Liver (tissue), 9 donors: Measurements from ENCODE around the gene DNMT1. TPM values are rescaled to one million over a fixed set of nuclear protein-coding genes. Genes with fewer than 3 reads are reported as not detected.
A peak's percentile ranks its signal among the peaks of the same experiment; 100 is the strongest.

ENCODE experiments used
- DNase-seq: peaks from one replicate; pipeline ENCODE4 v3.0.0-alpha.2; 2017; ENCODE audit warnings: low spot score
- H3K27ac ChIP-seq, 2 donors: one replicate each; pipeline ENCODE4 v1.7.0; 2013; ENCODE audit warnings: inconsistent platforms in 2 of 2, low read length in 2 of 2, control low read depth in 1 of 2, low read depth in 1 of 2, mild to moderate bottlenecking in 1 of 2
- H3K27me3 ChIP-seq, 4 donors: one replicate each; pipeline versions ENCODE4 v1.6.1 to v1.7.0; 2013; ENCODE audit warnings: low read length in 3 of 4, inconsistent platforms in 1 of 4, mild to moderate bottlenecking in 1 of 4, moderate library complexity in 1 of 4; ENCODE audit not compliant: control insufficient read depth in 4 of 4, insufficient read depth in 4 of 4
- H3K36me3 ChIP-seq, 4 donors: one replicate each; pipeline versions ENCODE4 v1.6.1 to v1.7.0; 2013; ENCODE audit warnings: low read length in 3 of 4, mild to moderate bottlenecking in 3 of 4, low read depth in 1 of 4, moderate library complexity in 1 of 4; ENCODE audit not compliant: control insufficient read depth in 4 of 4, insufficient read depth in 3 of 4
- H3K4me1 ChIP-seq, 4 donors: one replicate each; pipeline versions ENCODE4 v1.6.1 to v1.7.0; 2013; ENCODE audit warnings: low read length in 3 of 4, mild to moderate bottlenecking in 3 of 4, moderate library complexity in 1 of 4; ENCODE audit not compliant: control insufficient read depth in 4 of 4, insufficient read depth in 4 of 4
- H3K4me3 ChIP-seq, 3 donors: one replicate each; pipeline versions ENCODE4 v1.6.1 to v1.7.0; 2013; ENCODE audit warnings: low read length in 3 of 3, control low read depth in 1 of 3, low read depth in 1 of 3, mild to moderate bottlenecking in 1 of 3
- H3K9ac ChIP-seq, 2 donors: one replicate each; pipeline ENCODE4 v1.7.0; 2013; ENCODE audit warnings: low read length in 2 of 2, mild to moderate bottlenecking in 2 of 2, moderate library complexity in 2 of 2, control low read depth in 1 of 2, low read depth in 1 of 2
- H3K9me3 ChIP-seq, 4 donors: one replicate each; pipeline versions ENCODE4 v1.6.1 to v1.7.0; 2013; ENCODE audit warnings: low read length in 3 of 4; ENCODE audit not compliant: control insufficient read depth in 4 of 4
- EGR1 ChIP-seq, 2 donors: IDR thresholded peaks; 2 replicates each; pipeline ENCODE4 v1.6.1; 2016 to 2018; ENCODE audit warnings: antibody characterized with exemption in 2 of 2, low read depth in 2 of 2
- FOXA1 ChIP-seq: IDR thresholded peaks from 2 replicates; pipeline ENCODE4 v1.6.1; 2016; ENCODE audit warnings: antibody characterized with exemption
- FOXA2 ChIP-seq: IDR thresholded peaks from 2 replicates; pipeline ENCODE4 v1.6.1; 2016; ENCODE audit warnings: antibody characterized with exemption
- HNF4A ChIP-seq, 2 donors: conservative IDR thresholded peaks; 2 replicates each; pipeline ENCODE4 v1.6.1; 2016; ENCODE audit warnings: antibody characterized with exemption in 2 of 2, mild to moderate bottlenecking in 2 of 2
- NR2F2 ChIP-seq: IDR thresholded peaks from 2 replicates; pipeline ENCODE4 v1.6.1; 2016; ENCODE audit warnings: antibody characterized with exemption
- RXRA ChIP-seq, 2 donors: IDR thresholded peaks; 2 replicates each; pipeline ENCODE4 v1.6.1; 2017 to 2018; ENCODE audit warnings: antibody characterized with exemption in 2 of 2, mild to moderate bottlenecking in 1 of 2
- SP1 ChIP-seq: IDR thresholded peaks from 2 replicates; pipeline ENCODE4 v1.6.1; 2018; ENCODE audit warnings: antibody characterized with exemption, mild to moderate bottlenecking
- TAF1 ChIP-seq: conservative IDR thresholded peaks from 2 replicates; pipeline ENCODE4 v1.6.1; 2016; ENCODE audit warnings: antibody characterized with exemption, mild to moderate bottlenecking
- YY1 ChIP-seq: IDR thresholded peaks from 2 replicates; pipeline ENCODE4 v1.6.1; 2016; ENCODE audit warnings: antibody characterized with exemption, mild to moderate bottlenecking
- WGBS: extraction: QIAGEN DNeasy Blood & Tissue Kit; methylation state at CpG from one replicate; pipeline ENCODE4 v1.1.7; 2013; 5-methylcytosine and 5-hydroxymethylcytosine counted together
- polyA plus RNA-seq, 2 donors: library from polyadenylated mRNA; stranded (reverse) in 1 of 2; unstranded in 1 of 2; fragments of 200-250 nt in 1 of 2; fragments of >200 nt in 1 of 2; fragmentation: Nextera tagmentation in 1 of 2; extraction: Ambion mirVana in 1 of 2; gene quantifications; one replicate each; pipeline versions ENCODE4 v1.2.1 to v1.2.3, GENCODE V29; 2013 to 2015
- total RNA-seq, 2 donors: library from RNA; depleted of rRNA; stranded (reverse); fragments of >200 nt; gene quantifications; one replicate each; pipeline ENCODE4 v1.2.3, GENCODE V29; 2014
- TF ChIP-seq, protein P1 (sequence below): IDR thresholded peaks from 2 replicates; pipeline ENCODE4 v1.6.1; 2016; ENCODE audit warnings: antibody characterized with exemption, mild to moderate bottlenecking
- TF ChIP-seq, protein P2 (sequence below): IDR thresholded peaks from 2 replicates; pipeline ENCODE4 v1.6.1; 2016; ENCODE audit warnings: antibody characterized with exemption
- TF ChIP-seq, protein P3 (sequence below): fragments of 150-350 bp; IDR thresholded peaks from 2 replicates; pipeline ENCODE4 v1.5.1; 2017; ENCODE audit warnings: improper control_type of control experiment, low read depth, low read length; ENCODE audit not compliant: missing input control
- TF ChIP-seq, protein P4 (sequence below): IDR thresholded peaks from 2 replicates; pipeline ENCODE4 v1.6.1; 2016; ENCODE audit warnings: antibody characterized with exemption
- TF ChIP-seq, protein P5 (sequence below): IDR thresholded peaks from 2 replicates; pipeline ENCODE4 v1.6.1; 2016; ENCODE audit warnings: antibody characterized with exemption
- donor health status: healthy.
- donor health status: healthy.
- donor health status: healthy.
- donor health status: healthy.
- donor health status: healthy.

Gene DNMT1
- total and polyA plus RNA-seq, 4 donors: 8.7 to 47.1 (median 20.0) TPM

DNA sequence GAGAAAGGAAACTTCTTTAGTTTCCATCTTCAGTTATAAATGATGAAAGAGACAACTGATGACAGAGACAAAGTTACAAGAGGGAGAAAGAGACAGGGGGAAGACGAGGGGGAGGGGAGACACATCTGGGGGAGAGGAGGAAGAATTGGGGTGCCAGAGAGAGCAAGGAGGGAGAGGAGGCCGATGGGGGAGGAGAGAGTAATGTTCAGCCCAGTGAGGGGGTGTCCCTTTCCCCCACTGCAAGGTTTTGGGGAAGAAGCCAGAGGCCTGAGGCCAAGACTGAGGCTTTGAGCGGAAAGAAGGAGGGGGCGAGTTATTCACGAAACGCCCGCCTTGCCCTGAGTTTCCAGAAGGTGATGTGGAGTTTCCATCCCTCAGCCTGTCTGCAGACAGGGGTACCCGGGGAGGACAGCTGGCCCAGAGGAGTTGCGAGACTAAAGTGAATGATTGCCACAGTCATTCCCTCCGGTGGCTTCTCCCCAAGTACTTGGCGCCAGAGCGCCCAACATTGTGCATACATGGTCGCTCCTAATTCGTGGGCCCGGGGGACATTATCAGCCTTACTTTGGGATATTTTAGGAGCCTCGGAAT, 89.1 kb downstream of the DNMT1 start (continued):
- TF ChIP-seq, protein P1, sequence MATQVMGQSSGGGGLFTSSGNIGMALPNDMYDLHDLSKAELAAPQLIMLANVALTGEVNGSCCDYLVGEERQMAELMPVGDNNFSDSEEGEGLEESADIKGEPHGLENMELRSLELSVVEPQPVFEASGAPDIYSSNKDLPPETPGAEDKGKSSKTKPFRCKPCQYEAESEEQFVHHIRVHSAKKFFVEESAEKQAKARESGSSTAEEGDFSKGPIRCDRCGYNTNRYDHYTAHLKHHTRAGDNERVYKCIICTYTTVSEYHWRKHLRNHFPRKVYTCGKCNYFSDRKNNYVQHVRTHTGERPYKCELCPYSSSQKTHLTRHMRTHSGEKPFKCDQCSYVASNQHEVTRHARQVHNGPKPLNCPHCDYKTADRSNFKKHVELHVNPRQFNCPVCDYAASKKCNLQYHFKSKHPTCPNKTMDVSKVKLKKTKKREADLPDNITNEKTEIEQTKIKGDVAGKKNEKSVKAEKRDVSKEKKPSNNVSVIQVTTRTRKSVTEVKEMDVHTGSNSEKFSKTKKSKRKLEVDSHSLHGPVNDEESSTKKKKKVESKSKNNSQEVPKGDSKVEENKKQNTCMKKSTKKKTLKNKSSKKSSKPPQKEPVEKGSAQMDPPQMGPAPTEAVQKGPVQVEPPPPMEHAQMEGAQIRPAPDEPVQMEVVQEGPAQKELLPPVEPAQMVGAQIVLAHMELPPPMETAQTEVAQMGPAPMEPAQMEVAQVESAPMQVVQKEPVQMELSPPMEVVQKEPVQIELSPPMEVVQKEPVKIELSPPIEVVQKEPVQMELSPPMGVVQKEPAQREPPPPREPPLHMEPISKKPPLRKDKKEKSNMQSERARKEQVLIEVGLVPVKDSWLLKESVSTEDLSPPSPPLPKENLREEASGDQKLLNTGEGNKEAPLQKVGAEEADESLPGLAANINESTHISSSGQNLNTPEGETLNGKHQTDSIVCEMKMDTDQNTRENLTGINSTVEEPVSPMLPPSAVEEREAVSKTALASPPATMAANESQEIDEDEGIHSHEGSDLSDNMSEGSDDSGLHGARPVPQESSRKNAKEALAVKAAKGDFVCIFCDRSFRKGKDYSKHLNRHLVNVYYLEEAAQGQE: no peak
- TF ChIP-seq RXRA (IDR thresholded peaks at IDR 0.05): no peak

DNA sequence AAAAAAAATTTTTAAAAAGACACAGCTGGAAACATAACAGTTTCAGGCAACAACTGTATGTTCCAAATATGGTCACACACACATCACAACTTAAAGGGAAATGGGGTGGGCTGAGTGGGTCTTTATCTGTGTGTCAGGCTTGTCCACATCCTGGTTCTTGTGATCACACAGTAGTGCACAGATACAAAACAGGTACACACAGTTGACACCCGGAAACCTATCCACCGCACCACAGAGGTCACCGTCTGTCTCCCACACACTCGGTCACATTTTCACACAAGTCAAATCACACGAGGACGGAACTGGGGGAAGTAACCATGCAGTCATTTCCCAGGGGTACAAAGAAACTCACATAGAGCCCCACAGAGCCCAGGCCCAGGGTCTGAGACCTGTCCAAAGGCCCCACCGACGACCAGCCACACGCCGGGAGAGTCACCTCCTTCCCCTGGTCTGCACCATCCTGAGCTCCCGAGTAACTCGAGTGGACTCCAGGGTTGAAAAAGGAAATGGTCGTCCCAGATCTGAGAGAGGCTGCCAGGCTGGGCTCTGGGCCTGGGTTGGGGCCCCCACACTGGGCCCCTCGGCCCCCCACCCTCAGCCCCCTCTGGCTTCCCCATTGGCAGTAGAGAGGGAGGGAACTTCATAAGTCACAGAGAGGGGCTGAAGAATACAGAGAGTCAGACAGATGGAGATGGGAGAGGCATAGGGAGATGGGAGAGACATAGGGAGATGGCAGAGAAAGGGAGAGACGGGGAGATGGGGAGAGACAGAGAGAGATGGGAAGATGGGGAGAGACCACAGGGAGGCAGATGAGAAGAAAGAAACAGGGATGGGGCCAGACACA, 89.9 kb downstream of the DNMT1 start:
- Histone ChIP-seq H3K36me3 (peaks cover 11 to 23% (median 13%) of the 10 kb centered on the region in 4 donors), H3K27ac (peak overlapping the region; percentile 25 to 70), H3K9ac (no peak overlapping the region), H3K4me3 (no peak overlapping the region), H3K9me3 (no peaks in the 10 kb centered on the region), H3K27me3 (no peaks in the 10 kb centered on the region), H3K4me1 (peaks cover 0 to 11% (median 8%) of the 10 kb centered on the region in 4 donors)
- WGBS: 64% methylated on average over 15 of the region's 15 CpGs
- no peak for DNase-seq
- TF ChIP-seq RXRA (IDR thresholded peaks at IDR 0.05): no peak
- TF ChIP-seq, protein P2, sequence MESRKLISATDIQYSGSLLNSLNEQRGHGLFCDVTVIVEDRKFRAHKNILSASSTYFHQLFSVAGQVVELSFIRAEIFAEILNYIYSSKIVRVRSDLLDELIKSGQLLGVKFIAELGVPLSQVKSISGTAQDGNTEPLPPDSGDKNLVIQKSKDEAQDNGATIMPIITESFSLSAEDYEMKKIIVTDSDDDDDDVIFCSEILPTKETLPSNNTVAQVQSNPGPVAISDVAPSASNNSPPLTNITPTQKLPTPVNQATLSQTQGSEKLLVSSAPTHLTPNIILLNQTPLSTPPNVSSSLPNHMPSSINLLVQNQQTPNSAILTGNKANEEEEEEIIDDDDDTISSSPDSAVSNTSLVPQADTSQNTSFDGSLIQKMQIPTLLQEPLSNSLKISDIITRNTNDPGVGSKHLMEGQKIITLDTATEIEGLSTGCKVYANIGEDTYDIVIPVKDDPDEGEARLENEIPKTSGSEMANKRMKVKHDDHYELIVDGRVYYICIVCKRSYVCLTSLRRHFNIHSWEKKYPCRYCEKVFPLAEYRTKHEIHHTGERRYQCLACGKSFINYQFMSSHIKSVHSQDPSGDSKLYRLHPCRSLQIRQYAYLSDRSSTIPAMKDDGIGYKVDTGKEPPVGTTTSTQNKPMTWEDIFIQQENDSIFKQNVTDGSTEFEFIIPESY: no peak
- no peak for TF ChIP-seq HNF4A (conservative IDR thresholded peaks at IDR 0.05)
- TF ChIP-seq, protein P3, sequence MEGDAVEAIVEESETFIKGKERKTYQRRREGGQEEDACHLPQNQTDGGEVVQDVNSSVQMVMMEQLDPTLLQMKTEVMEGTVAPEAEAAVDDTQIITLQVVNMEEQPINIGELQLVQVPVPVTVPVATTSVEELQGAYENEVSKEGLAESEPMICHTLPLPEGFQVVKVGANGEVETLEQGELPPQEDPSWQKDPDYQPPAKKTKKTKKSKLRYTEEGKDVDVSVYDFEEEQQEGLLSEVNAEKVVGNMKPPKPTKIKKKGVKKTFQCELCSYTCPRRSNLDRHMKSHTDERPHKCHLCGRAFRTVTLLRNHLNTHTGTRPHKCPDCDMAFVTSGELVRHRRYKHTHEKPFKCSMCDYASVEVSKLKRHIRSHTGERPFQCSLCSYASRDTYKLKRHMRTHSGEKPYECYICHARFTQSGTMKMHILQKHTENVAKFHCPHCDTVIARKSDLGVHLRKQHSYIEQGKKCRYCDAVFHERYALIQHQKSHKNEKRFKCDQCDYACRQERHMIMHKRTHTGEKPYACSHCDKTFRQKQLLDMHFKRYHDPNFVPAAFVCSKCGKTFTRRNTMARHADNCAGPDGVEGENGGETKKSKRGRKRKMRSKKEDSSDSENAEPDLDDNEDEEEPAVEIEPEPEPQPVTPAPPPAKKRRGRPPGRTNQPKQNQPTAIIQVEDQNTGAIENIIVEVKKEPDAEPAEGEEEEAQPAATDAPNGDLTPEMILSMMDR: no peak

DNA sequence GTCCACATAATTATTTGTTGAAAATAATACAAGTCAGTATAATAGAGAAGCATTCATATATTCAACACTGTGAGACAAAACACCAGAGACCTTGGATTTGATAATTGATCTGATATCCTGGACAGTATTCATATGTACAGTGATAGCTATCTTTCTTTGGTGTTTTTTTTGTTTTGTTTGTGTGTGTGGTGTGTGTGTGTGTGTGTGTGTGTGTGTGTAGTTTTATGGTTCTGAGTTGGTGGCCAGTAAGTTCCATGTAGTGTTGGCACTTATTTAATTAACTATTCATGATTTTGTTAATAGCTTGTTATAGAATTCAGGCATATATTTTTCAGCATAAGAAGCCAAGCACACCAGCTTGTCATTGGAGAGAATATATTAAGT, 90.6 kb downstream of the DNMT1 start:
- H3K9me3 ChIP-seq: no peaks in the 10 kb centered on the region

More for the DNA sequence above, 90.6 kb downstream of the DNMT1 start:
- Histone ChIP-seq H3K4me3 (no peak overlapping the region), H3K27me3 (no peaks in the 10 kb centered on the region), H3K4me1 (peaks cover 0 to 11% (median 8%) of the 10 kb centered on the region in 4 donors), H3K9ac (no peak overlapping the region), H3K27ac (no peak overlapping the region), H3K36me3 (peaks cover 4 to 15% (median 10%) of the 10 kb centered on the region in 4 donors)
- DNase-seq: no peak
- TF ChIP-seq TAF1: no peak
- TF ChIP-seq, protein P4, sequence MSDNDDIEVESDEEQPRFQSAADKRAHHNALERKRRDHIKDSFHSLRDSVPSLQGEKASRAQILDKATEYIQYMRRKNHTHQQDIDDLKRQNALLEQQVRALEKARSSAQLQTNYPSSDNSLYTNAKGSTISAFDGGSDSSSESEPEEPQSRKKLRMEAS: no peak
- TF ChIP-seq, protein P3: no peak
- TF ChIP-seq YY1: no peak
- TF ChIP-seq NR2F2: no peak
- no peak for TF ChIP-seq HNF4A (conservative IDR thresholded peaks at IDR 0.05)
- TF ChIP-seq SP1: no peak
- TF ChIP-seq FOXA1: no peak
- TF ChIP-seq FOXA2: no peak
- no peak for TF ChIP-seq RXRA (IDR thresholded peaks at IDR 0.05)
- TF ChIP-seq, protein P5, sequence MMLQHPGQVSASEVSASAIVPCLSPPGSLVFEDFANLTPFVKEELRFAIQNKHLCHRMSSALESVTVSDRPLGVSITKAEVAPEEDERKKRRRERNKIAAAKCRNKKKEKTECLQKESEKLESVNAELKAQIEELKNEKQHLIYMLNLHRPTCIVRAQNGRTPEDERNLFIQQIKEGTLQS: no peak
- no peak for TF ChIP-seq EGR1 (IDR thresholded peaks at IDR 0.05; ENCODE audit: low read depth in 2 of 2)
